ENCODE measurements around the gene DLGAP1.
"Not testable (repeated sequence)": the region's sequence is repeated elsewhere in the genome, so short reads cannot be mapped to it uniquely, and the experiment has no call there.

DLGAP1 gene

DNA sequence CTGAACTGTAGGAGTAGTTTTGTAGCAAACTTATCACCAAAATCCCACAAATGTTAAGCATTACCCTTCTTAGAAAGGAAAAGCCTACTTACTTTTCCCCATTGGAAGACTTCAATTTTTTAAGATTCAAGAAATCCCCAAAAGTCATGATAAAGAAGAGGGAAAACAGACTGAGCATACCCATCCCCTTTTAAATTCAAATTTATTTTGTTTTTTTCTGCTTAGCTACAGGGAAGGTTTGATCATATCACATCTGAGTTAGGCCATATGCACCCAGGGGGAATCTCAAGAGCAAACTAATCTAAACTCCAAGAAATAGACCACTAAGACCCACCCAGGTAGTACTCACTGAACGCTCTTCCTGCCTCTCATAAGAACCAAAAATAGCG, 830.6 kb downstream of the DLGAP1 start:
- DNase-seq (ENCODE audit: low read depth) = no peak

GRCh38 chr18:3623769-3624545, 831.1 kb downstream of the DLGAP1 start:
- DNase-seq (ENCODE audit: low read depth) = no peak

DNA sequence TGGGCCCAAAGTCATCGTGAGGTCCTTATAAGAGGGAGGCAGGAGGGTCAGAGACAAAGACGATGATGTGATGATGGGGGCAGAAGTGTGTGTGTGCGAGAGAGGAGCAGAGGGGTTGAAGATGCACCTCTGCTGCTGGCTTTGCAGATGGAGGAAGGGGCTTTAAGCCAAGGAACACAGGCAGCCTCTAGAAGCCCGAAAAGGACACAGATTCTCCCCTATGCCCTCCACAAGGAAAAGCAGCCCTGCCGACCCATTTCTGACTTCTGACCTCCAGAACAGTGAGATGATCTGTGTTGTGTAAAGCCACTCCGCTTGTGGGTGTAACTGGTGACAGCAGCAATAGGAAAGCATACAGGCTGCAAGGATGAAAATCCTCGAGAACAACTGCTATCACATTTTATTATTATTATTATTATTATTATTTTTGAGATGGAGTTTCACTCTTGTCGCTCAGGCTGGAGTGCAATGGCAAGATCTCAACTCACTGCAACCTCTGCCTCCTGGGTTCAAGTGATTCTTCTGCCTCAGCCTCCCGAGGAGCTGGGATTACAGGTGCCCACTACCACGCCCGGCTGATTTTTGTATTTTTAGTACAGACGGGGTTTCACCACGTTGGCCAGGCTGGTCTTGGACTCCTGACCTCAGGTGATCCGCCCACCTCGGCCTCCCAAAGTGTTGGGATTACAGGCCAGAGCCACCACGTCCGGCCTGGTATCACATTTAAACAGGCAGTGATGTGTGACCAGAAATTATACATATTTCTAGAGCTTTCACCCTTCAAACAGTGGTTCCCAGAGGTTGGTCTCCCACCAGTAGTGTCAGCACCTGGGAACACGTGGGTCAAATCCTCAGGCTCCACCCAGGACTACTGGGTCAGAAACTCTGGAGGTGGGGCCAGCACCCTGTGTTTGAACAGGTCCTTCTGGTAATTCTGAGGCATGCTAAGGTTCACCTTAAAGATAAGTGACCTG, 834.7 kb downstream of the DLGAP1 start:
- DNase-seq (ENCODE audit: low read depth) = no peak

DNA sequence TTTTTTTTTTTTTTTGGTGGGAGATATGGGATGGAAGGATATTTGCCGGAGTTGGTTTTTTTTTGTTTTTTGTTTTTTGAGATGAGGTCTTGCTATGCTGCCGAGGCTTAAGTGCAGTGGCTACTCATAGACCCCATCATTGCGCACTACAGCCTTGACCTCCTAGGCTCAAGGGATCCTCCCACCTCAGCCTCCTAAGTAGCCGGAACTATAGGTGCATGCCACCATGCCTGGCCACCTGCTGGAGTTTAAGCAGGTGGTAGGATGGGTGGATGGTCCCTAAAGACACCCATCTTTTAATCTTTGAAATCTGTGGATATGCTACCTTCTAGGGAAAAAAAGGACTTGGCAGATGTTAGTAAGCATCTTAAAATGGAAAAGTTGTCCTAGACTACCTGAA, 835.4 kb downstream of the DLGAP1 start:
- DNase-seq (ENCODE audit: low read depth) = no peak

GRCh38 chr18:3619222-3619621, 835.9 kb downstream of the DLGAP1 start:
- DNase-seq (ENCODE audit: low read depth) = no peak

- no peak for DNase-seq (ENCODE audit: low read depth)
These were observed 838.4 kb downstream of the DLGAP1 start for GRCh38 chr18:3616744-3617143.

DNA sequence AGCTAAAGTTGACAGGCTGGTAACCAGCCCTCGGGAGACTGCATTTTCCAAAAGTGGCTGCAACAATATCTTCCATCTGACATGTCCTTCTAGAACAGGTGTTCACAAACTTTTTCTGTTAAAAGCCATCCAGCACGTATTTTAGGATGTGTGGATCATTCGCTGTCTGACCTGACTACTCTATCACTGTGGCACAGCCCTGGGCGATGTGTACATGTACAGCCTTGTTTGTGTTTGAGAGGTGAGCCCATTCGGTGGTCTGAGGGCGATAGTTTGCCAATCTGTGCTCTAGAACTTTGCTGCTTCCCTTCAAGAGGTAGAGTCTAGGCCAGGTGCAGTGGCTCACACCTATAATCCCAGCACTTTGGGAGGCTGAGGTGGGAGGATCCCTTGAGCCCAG, 839.0 kb downstream of the DLGAP1 start:
- DNase-seq (ENCODE audit: low read depth) = no peak

- DNase-seq (ENCODE audit: low read depth) = no peak
These were observed 839.6 kb downstream of the DLGAP1 start for GRCh38 chr18:3615374-3615985.

DNA sequence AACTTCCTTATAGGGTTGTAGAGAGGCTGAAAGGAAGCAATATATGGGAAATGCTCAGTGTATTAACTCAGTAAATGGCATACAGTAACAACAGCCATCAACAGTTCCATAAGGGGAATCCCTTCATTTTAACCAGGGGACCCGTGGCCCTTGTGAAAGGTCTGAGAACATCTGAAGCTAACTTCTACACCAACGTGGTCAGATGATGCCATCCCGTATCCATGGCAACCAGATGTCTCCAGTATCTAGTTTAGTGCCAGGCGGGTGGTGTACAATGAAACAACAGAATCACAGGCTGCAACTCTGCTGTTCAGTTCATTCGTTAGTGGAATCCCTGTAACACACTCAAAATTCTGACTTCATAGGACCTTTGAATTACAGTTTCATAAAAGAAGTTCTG, 842.8 kb downstream of the DLGAP1 start:
- DNase-seq (ENCODE audit: low read depth) = no peak

DNA sequence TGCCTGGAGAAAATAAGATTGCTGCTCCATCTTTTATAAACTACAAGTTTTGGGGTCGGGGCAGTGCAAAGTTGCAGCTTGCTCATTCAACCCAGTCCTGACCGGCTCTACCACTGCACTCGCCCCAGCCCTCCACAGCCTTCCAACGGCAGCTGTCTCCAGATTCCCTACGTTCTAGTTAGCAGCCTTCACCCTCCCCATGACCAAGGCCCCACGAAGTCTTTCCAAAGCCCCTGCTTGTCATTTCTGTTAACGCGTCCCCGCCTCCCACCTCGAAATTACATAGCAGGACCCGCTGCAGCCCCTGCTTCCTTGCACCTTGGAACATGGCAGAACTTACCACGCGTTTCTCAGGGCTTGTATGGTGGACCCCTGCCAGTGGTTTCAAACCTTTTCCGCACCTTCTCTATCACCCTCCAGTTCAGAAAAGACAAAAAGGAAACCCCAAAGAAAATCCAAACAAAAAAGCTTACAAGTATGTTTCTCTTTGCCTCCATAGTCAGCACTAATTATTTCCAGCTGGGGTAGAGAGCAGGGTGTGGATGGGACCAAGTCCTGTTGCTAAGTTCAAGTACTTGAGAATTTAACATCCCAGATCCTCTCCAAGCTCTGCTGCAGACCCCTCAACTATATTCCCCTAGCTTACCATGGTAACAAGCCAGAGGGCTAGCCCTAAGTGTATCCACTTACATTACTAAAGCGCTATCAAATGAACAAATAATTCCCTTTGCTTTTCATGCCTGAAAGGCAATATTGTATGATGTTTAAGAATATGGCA, 843.6 kb downstream of the DLGAP1 start:
- no peak for DNase-seq (ENCODE audit: low read depth)

DNA sequence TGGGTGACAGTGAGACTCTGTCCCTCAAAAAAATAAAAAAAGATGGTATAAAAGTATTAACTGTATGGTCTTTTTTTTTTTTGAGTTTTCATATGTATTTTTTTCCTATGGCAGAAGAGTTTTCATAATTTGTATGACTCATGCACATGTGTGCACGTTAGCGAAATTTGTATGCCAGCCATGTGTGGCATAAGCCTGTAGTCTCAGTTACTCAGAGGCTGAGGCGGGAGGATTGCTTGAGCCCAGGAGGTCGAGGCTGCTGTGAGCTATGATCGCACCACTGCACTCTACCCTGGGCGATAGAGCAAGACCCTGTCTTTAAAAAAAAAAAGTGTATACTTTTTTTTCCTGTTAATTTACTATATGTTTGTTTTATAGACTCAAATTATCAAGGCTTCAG, 844.3 kb downstream of the DLGAP1 start:
- DNase-seq (ENCODE audit: low read depth) = no peak

GRCh38 chr18:3610188-3610708, 844.9 kb downstream of the DLGAP1 start:
- DNase-seq (ENCODE audit: low read depth) = no peak

GRCh38 chr18:3608488-3608887, 846.6 kb downstream of the DLGAP1 start:
- no peak for DNase-seq (ENCODE audit: low read depth)

DNA sequence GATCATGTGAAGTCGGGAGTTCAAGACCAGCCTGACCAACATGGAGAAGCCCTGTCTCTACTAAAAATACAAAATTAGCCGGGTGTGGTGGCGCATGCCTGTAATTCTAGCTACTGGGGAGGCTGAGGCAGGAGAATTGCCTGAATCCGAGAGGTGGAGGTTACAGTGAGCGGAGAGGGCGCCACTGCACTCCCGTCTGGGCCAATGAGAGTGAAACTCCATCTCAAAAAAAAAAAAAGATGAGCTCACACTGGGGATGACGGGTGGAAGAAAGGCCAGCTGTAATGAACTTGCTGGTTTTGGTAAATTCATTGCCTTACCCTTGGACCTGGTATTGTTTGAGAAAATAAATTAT, 847.0 kb downstream of the DLGAP1 start:
- DNase-seq (ENCODE audit: low read depth) = not testable (repeated sequence)

DNA sequence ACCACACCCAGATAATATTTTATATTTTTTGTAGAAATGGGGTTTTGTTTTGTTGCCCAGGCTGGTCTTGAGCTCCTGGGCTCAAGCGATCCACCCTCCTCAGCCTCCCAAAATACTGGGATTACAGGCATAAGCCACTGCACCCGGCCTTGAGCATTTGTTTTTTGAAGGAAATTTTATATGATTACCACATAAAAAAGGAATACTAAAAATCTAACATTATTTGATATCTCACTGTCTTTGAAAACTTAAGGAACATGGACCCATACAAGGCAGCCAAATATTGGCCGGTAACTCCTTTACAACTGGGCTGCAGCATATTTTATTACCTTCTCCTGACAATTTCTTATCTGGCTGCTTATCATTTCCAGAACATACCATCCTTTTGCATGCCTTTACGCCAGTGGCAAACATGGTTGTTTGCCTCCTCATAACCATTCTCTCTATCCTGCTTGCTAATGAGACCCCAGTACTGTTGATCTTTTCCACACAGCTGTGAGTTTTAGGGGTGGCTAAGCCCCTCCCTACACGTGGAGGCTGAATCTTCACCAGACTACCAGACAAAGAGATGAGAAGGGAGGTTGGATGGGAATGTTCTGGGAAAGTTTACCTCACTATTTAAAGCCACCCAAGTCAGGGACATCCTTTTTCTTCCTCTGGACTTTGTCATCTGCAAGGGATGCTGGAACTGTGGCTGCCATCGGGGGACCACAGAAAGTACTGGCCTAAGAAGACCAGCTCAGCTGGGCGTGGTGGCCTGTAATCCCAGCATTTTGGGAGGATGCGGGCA, 847.6 kb downstream of the DLGAP1 start:
- DNase-seq (ENCODE audit: low read depth) = no peak

DNA sequence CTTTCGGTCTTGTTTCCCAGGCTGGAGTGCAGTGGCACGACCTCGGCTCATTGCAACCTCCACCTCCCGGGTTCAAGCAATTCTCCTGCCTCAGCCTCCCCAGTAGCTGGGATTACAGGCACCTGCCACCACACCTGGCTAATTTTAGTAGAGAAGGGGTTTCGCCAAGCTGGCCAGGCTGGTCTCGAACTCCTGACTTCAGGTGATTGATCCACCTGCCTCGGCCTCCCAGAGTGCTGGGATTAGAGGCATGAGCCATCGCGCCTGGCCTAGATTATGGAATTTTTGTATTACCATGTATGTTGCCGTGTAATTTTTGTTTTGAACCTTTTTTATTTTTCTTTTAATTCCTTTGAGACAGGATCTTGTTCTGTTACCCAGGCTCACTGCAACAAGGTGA, 848.2 kb downstream of the DLGAP1 start:
- DNase-seq (ENCODE audit: low read depth) = not testable (repeated sequence)

- no peak for DNase-seq (ENCODE audit: low read depth)
These were observed 849.1 kb downstream of the DLGAP1 start for GRCh38 chr18:3605954-3606443.

GRCh38 chr18:3605486-3605952, 849.6 kb downstream of the DLGAP1 start:
- no peak for DNase-seq (ENCODE audit: low read depth)

- DNase-seq (ENCODE audit: low read depth) = no peak
These were observed 850.4 kb downstream of the DLGAP1 start for GRCh38 chr18:3604498-3605408.

GRCh38 chr18:3604235-3604497, 850.9 kb downstream of the DLGAP1 start:
- no peak for DNase-seq (ENCODE audit: low read depth)
